ENCODE data around the gene EDEM2. TPM values are rescaled to one million over a fixed set of nuclear protein-coding genes. Genes with fewer than 3 reads are reported as not detected.
"Not testable (repeated sequence)": the region's sequence is repeated elsewhere in the genome, so short reads cannot be mapped to it uniquely, and the experiment has no call there.

Gene EDEM2
- total RNA-seq, 4 donors from 2014 or later: 13.3 to 20.3 (median 14.6) TPM

- Histone ChIP-seq H3K27ac (replicated peaks in 1 of 4) (peak overlapping the region in 1 of 4 donors; percentile 42), H3K27me3 (no peaks in the 10 kb centered on the region)
- intact Hi-C loops (cut with DNase I): no loop called here
These were observed 29.9 kb downstream of the EDEM2 start for GRCh38 chr20:35117196-35117595.

DNA sequence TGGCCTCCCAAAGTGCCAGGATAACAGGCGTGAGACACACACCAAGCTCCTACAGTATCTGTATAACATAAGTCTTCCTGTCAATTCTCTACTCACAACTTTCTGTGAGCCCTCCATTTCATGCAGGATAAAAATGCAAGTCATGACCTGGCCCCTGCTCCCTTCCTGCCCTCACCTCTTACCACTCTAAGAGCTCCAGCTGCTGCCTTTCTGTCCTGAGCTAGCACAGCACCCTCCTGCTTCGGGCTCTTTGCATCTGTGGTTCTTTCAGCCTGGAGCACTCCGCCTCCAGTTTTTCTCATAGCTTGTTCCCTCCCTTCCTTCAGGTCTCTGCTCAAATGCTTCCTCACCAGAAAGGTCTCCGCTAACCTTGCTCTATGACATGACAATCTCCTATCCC lies 30.9 kb downstream of the EDEM2 start:
- no peak for DNase-seq (ENCODE audit: extremely low spot score)
- Histone ChIP-seq H3K27me3 (no peaks in the 10 kb centered on the region), H3K27ac (replicated peaks in 1 of 4) (peak overlapping the region in 1 of 4 donors; percentile 42), H3K4me3 (no peak overlapping the region), H3K9me3 (no peaks in the 10 kb centered on the region), H3K4me1 (peaks cover 0 to 3% (median 0%) of the 10 kb centered on the region in 4 donors), H3K36me3 (peaks cover 32 to 76% (median 67%) of the 10 kb centered on the region in 4 donors)
- 83% methylated on average over 4 of the region's 4 CpGs for WGBS
- intact Hi-C loops (cut with DNase I): no loop called here
- no peak for TF ChIP-seq CTCF (IDR thresholded peaks at IDR 0.05)
- TF ChIP-seq POLR2A (IDR thresholded peaks at IDR 0.05; ENCODE audit: low read depth): no peak
- TF ChIP-seq EP300 (IDR thresholded peaks at IDR 0.05): no peak
- TF ChIP-seq POLR2AphosphoS5 (IDR thresholded peaks at IDR 0.05): no peak

More at GRCh38 chr20:35117196-35117595, 29.9 kb downstream of the EDEM2 start:
- no peak for TF ChIP-seq POLR2A (IDR thresholded peaks at IDR 0.05; ENCODE audit: low read depth)
- TF ChIP-seq CTCF (IDR thresholded peaks at IDR 0.05): no peak
- no peak for TF ChIP-seq EP300 (IDR thresholded peaks at IDR 0.05)
- no peak for TF ChIP-seq POLR2AphosphoS5 (IDR thresholded peaks at IDR 0.05)
- Histone ChIP-seq H3K9me3 (no peaks in the 10 kb centered on the region), H3K4me1 (peaks cover 0 to 6% (median 0%) of the 10 kb centered on the region in 4 donors), H3K36me3 (peaks cover 42 to 85% (median 76%) of the 10 kb centered on the region in 4 donors), H3K4me3 (no peak overlapping the region)
- no peak for DNase-seq (ENCODE audit: extremely low spot score)

DNA sequence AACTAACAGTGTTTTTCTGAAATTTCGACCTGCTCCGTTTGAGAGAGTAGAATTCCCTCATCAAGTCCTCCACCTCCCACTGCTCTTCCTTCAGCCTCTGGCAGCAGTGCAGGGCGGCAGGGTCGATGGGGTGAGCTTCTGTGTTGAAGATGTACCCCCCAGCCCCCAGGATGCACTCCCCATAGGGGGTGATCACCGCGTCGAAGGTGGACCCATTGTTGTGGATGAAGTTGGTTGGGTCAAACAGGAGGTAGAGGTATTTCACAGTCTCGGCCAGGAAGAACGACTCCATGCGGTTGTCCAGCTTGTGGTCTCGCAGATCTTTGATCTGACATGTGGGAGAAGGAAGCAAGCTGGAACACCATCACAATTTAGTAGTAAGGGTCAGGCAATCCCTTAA lies 31.5 kb downstream of the EDEM2 start:
- H3K27ac ChIP-seq (replicated peaks in 1 of 4): peak overlapping the region in 1 of 4 donors; percentile 5

DNA sequence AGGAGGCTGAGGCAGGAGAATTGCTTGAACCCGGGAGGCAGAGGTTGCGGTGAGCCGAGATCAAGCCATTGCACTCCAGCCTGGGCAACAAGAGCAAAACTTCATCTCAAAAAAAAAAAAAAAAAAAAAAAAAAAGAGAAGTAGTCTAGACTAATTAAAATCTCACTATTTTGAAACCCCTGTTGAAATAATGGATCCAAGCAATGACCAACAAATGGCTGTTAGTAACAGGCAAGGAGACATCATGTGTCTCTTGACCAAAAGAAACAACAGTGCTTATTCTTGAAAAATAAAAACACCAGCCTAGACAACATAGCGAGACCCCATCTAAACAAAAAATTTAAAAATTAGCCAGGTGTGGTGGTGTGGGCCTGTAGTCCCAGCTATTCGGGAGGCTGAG lies 34.9 kb downstream of the EDEM2 start:
- H3K4me3 ChIP-seq; H3K4me1 ChIP-seq; intact Hi-C loops (cut with DNase I); H3K27ac ChIP-seq (replicated peaks in 1 of 4); DNase-seq (ENCODE audit: extremely low spot score); H3K9me3 ChIP-seq; H3K27me3 ChIP-seq: not testable (repeated sequence)
- 98% methylated on average over 5 of the region's 5 CpGs for WGBS
- H3K36me3 ChIP-seq: peaks cover 8 to 51% (median 32%) of the 10 kb centered on the region in 4 donors

More for the DNA sequence above, 31.5 kb downstream of the EDEM2 start:
- Histone ChIP-seq H3K27me3 (no peaks in the 10 kb centered on the region), H3K9me3 (no peaks in the 10 kb centered on the region), H3K4me3 (no peak overlapping the region), H3K4me1 (no peaks in the 10 kb centered on the region), H3K36me3 (peaks cover 28 to 74% (median 60%) of the 10 kb centered on the region in 4 donors)
- no peak for DNase-seq (ENCODE audit: extremely low spot score)
- WGBS: 81% methylated on average over 6 of the region's 11 CpGs
- intact Hi-C loops (cut with DNase I): no loop called here
- TF ChIP-seq POLR2AphosphoS5 (IDR thresholded peaks at IDR 0.05): no peak
- TF ChIP-seq EP300 (IDR thresholded peaks at IDR 0.05): no peak
- TF ChIP-seq CTCF (IDR thresholded peaks at IDR 0.05): no peak
- no peak for TF ChIP-seq POLR2A (IDR thresholded peaks at IDR 0.05; ENCODE audit: low read depth)

DNA sequence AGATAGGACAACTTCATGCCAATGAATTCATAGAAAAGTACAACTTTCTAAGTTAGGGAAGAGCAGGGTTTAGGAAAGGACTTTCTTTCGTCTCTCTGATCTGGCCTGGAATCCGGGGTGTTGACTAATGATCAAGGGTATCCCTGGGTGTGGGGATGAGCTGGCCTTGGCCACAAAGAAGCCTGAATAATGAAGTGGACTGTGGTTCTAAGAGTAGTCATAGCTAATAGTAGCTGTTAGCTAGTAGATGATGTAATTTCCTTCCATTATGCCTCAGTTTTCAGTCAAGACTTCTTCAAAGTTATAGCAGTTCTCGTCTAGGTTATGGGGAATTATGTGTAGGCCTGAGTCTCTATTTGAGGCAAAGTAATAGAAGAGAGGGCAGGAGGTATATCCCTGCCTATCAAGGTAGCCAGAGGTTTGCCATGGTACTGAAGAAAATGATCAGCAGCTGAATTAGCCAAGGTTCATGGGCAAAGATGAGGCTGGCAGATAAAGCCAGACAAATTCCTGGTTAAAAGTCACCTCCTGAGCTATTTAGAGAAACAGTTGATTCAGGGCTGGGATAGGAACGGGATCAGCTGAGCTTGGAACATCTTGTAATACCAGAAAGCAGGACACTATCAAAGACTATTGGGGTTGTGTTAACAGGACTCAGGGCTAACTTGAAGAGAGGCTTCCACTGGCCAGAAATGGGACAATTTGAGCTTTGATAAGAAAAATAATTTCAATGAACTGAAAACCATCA lies 35.8 kb downstream of the EDEM2 start:
- Histone ChIP-seq H3K27me3 (no peaks in the 10 kb centered on the region), H3K9me3 (no peaks in the 10 kb centered on the region), H3K4me1 (no peaks in the 10 kb centered on the region), H3K4me3 (no peak overlapping the region), H3K27ac (replicated peaks in 1 of 4) (no peak overlapping the region), H3K36me3 (peaks cover 8 to 41% (median 22%) of the 10 kb centered on the region in 4 donors)
- no peak for DNase-seq (ENCODE audit: extremely low spot score)
- WGBS: 67% methylated on average over 4 of the region's 4 CpGs
- TF ChIP-seq POLR2AphosphoS5 (IDR thresholded peaks at IDR 0.05) (no peak), POLR2A (IDR thresholded peaks at IDR 0.05; ENCODE audit: low read depth) (no peak), EP300 (IDR thresholded peaks at IDR 0.05) (no peak), CTCF (IDR thresholded peaks at IDR 0.05) (no peak)
- intact Hi-C loops (cut with DNase I): no loop called here

All from esophagus muscularis mucosa (tissue), 4 donors.